Mesenchymal stem cell (in vitro differentiated cells and primary cell): Measurements from ENCODE around the gene RTF1.

Experiments
- DNase-seq: peaks from one replicate; pipeline ENCODE4 v3.0.0-alpha.2; 2013
- H2AFZ ChIP-seq: one replicate; pipeline ENCODE4 v1.6.1; 2013; ENCODE audit warnings: low read depth, mild to moderate bottlenecking, control low read depth, inconsistent platforms, low read length, moderate library complexity
- H2AK5ac ChIP-seq: 2 replicates; pipeline ENCODE4 v1.6.1; 2013; ENCODE audit warnings: low read length, moderate library complexity, mild to moderate bottlenecking, inconsistent platforms; ENCODE audit not compliant: severe bottlenecking
- H2BK120ac ChIP-seq: one replicate; pipeline ENCODE4 v1.6.1; 2013; ENCODE audit warnings: low read depth, mild to moderate bottlenecking, inconsistent platforms, low read length, moderate library complexity
- H2BK12ac ChIP-seq, 2 experiments: one replicate each; pipeline ENCODE4 v1.6.1; 2013; ENCODE audit warnings: inconsistent platforms in 2 of 2, low read length in 2 of 2, mild to moderate bottlenecking in 2 of 2, moderate library complexity in 2 of 2, control low read depth in 1 of 2
- H2BK15ac ChIP-seq: one replicate; pipeline ENCODE4 v1.6.1; 2013; ENCODE audit warnings: mild to moderate bottlenecking, low read depth, inconsistent platforms; ENCODE audit not compliant: poor library complexity, severe bottlenecking
- H2BK5ac ChIP-seq: 2 replicates; pipeline ENCODE4 v1.6.1; 2013; ENCODE audit warnings: low read depth, mild to moderate bottlenecking, low read length, control low read depth, inconsistent platforms; ENCODE audit not compliant: poor library complexity, severe bottlenecking
- H3K14ac ChIP-seq, 2 experiments: one replicate each; pipeline ENCODE4 v1.6.1; 2013; ENCODE audit warnings: inconsistent platforms in 2 of 2, low read length in 2 of 2, control low read depth in 1 of 2, mild to moderate bottlenecking in 1 of 2, moderate library complexity in 1 of 2
- H3K18ac ChIP-seq, 2 experiments: one replicate each; pipeline ENCODE4 v1.6.1; 2013; ENCODE audit warnings: inconsistent platforms in 2 of 2, low read length in 2 of 2, control low read depth in 1 of 2, low read depth in 1 of 2, mild to moderate bottlenecking in 1 of 2
- H3K23ac ChIP-seq, 2 experiments: one replicate each; pipeline ENCODE4 v1.6.1; 2013; ENCODE audit warnings: inconsistent platforms in 2 of 2, low read length in 2 of 2, mild to moderate bottlenecking in 2 of 2, moderate library complexity in 2 of 2, control low read depth in 1 of 2
- H3K27ac ChIP-seq: 2 replicates; pipeline ENCODE4 v1.5.1; 2013; ENCODE audit warnings: mild to moderate bottlenecking, moderate library complexity, low read length, control low read depth, inconsistent platforms; ENCODE audit not compliant: poor library complexity, severe bottlenecking
- H3K27me3 ChIP-seq, 2 experiments: 2 replicates each; pipeline versions ENCODE4 v1.6.1 to v1.7.0; 2013; ENCODE audit warnings: low read length in 2 of 2, mild to moderate bottlenecking in 2 of 2, moderate library complexity in 2 of 2, control low read depth in 1 of 2, inconsistent platforms in 1 of 2; ENCODE audit not compliant: control insufficient read depth in 1 of 2, insufficient read depth in 1 of 2
- H3K36me3 ChIP-seq, 2 experiments: 2 replicates each; pipeline versions ENCODE4 v1.6.1 to v1.7.0; 2013; ENCODE audit warnings: low read length in 2 of 2, control low read depth in 1 of 2, inconsistent platforms in 1 of 2, low read depth in 1 of 2, mild to moderate bottlenecking in 1 of 2; ENCODE audit not compliant: insufficient read depth in 2 of 2, control insufficient read depth in 1 of 2
- H3K4ac ChIP-seq, 2 experiments: one replicate each; pipeline ENCODE4 v1.6.1; 2013; ENCODE audit warnings: inconsistent platforms in 2 of 2, low read length in 2 of 2, mild to moderate bottlenecking in 2 of 2, moderate library complexity in 2 of 2, control low read depth in 1 of 2, low read depth in 1 of 2
- H3K4me1 ChIP-seq: 2 replicates; pipeline ENCODE4 v1.6.1; 2013; ENCODE audit warnings: low read depth, low read length, control low read depth; ENCODE audit not compliant: control insufficient read depth, insufficient read depth
- H3K4me2 ChIP-seq: 2 replicates; pipeline ENCODE4 v1.6.1; 2013; ENCODE audit warnings: low read length, mild to moderate bottlenecking, inconsistent platforms; ENCODE audit not compliant: poor library complexity, severe bottlenecking
- H3K4me3 ChIP-seq, 2 experiments: 2 replicates each; pipeline versions ENCODE4 v1.5.1 to v1.7.0; 2013; ENCODE audit warnings: low read length in 2 of 2, mild to moderate bottlenecking in 2 of 2, control low read depth in 1 of 2, low read depth in 1 of 2; ENCODE audit not compliant: insufficient read depth in 1 of 2
- H3K79me1 ChIP-seq: replicated peaks from 2 replicates; pipeline ENCODE4 v1.6.1; 2013; ENCODE audit warnings: mild to moderate bottlenecking, control low read depth, low read length, inconsistent platforms; ENCODE audit not compliant: poor library complexity, severe bottlenecking
- H3K9ac ChIP-seq: 2 replicates; pipeline ENCODE4 v1.7.0; 2013; ENCODE audit warnings: mild to moderate bottlenecking, low read length, moderate library complexity
- H3K9me3 ChIP-seq: 2 replicates; pipeline ENCODE4 v1.7.0; 2013; ENCODE audit warnings: mild to moderate bottlenecking, low read length; ENCODE audit not compliant: control insufficient read depth
- H4K8ac ChIP-seq: one replicate; pipeline ENCODE4 v1.6.1; 2013; ENCODE audit warnings: inconsistent platforms, mild to moderate bottlenecking, low read length, moderate library complexity
- H4K91ac ChIP-seq: one replicate; pipeline ENCODE4 v1.6.1; 2013; ENCODE audit warnings: mild to moderate bottlenecking, low read length, inconsistent platforms
- WGBS: methylation state at CpG from one replicate; pipeline ENCODE4 v1.1.7; 2013; ENCODE audit warnings: mixed read lengths; 5-methylcytosine and 5-hydroxymethylcytosine counted together

Gene RTF1

GRCh38 chr15:41491889-41492288 is 75.0 kb downstream of the RTF1 start:
- Histone ChIP-seq H3K18ac (peak overlapping the region; percentile 4 to 38), H3K9me3 (no peaks in the 10 kb centered on the region), H2BK12ac (peak overlapping the region in 1 of 2 experiments; percentile 49), H3K27ac (no peak overlapping the region), H2BK15ac (no peak overlapping the region), H3K4me1 (peaks cover 63% of the 10 kb centered on the region), H3K4me3 (no peak overlapping the region), H3K14ac (no peak overlapping the region), H3K9ac (no peak overlapping the region), H3K79me1 (no peaks in the 10 kb centered on the region), H3K4ac (no peak overlapping the region), H2AK5ac (peak overlapping the region; percentile 11), H3K4me2 (no peak overlapping the region), H2BK5ac (no peak overlapping the region), H3K23ac (no peak overlapping the region), H3K36me3 (peaks cover 0 to 3% of the 10 kb centered on the region in 2 experiments), H3K27me3 (peaks cover 7 to 48% of the 10 kb centered on the region in 2 experiments), H2BK120ac (no peak overlapping the region), H4K8ac (no peak overlapping the region), H4K91ac (no peak overlapping the region), H2AFZ (no peak overlapping the region)
- 89% methylated on average over 3 of the region's 4 CpGs for WGBS
- no peak for DNase-seq

GRCh38 chr15:41492597-41493204 is 75.8 kb downstream of the RTF1 start:
- Histone ChIP-seq H2BK15ac (peak overlapping the region; percentile 30), H4K91ac (peak overlapping the region; percentile 1), H3K9me3 (no peaks in the 10 kb centered on the region), H2AK5ac (no peak overlapping the region), H2BK5ac (no peak overlapping the region), H3K27me3 (peaks cover 7 to 52% of the 10 kb centered on the region in 2 experiments), H2BK12ac (peak overlapping the region; percentile 10 to 11), H3K4ac (peak overlapping the region in 1 of 2 experiments; percentile 33), H3K14ac (no peak overlapping the region), H2AFZ (peak overlapping the region; percentile 46), H3K36me3 (peaks cover 0 to 2% of the 10 kb centered on the region in 2 experiments), H3K4me2 (peak overlapping the region; percentile 86), H3K18ac (peak overlapping the region in 1 of 2 experiments; percentile 54), H3K79me1 (no peaks in the 10 kb centered on the region), H4K8ac (peak overlapping the region; percentile 69), H3K9ac (peak overlapping the region; percentile 54), H3K23ac (no peak overlapping the region), H3K4me1 (peaks cover 56% of the 10 kb centered on the region), H2BK120ac (peak overlapping the region; percentile 74), H3K27ac (no peak overlapping the region), H3K4me3 (peak overlapping the region; percentile 51 to 76)
- 13% methylated on average over 15 of the region's 15 CpGs for WGBS
- DNase-seq: no peak

GRCh38 chr15:41493205-41493901 is 76.5 kb downstream of the RTF1 start, which contains the start of gene ITPKA:
Gene ITPKA (plus strand): TSS chr15:41493874. CDS start chr15:41493928, 54 bp downstream.
- H2AFZ ChIP-seq: peak within 1 kb of the TSS; percentile 46
- no peak within 1 kb of the TSS for H3K4ac ChIP-seq
- H3K27ac ChIP-seq: peak within 1 kb of the TSS; percentile 5
- H3K23ac ChIP-seq: peak within 1 kb of the TSS in 1 of 2 experiments; percentile 46
- peak within 1 kb of the TSS; percentile 6 to 11 for H2BK12ac ChIP-seq
- H3K9ac ChIP-seq: peak within 1 kb of the TSS; percentile 54
- H3K27me3 ChIP-seq: peaks cover 7 to 53% of the 10 kb centered on the region in 2 experiments
- H2BK120ac ChIP-seq: no peak within 1 kb of the TSS
- no peak within 1 kb of the TSS for H2BK5ac ChIP-seq
- H3K9me3 ChIP-seq: no peaks in the 10 kb centered on the region
- H4K91ac ChIP-seq: peak within 1 kb of the TSS; percentile 1
- H2BK15ac ChIP-seq: peak within 1 kb of the TSS; percentile 30
- peak; percentile 78 for DNase-seq
- H2AK5ac ChIP-seq: no peak within 1 kb of the TSS
- WGBS: under 1% methylated on average over 35 of the region's 60 CpGs
- H3K4me3 ChIP-seq: peak within 1 kb of the TSS; percentile 51 to 76
- H3K4me2 ChIP-seq: peak within 1 kb of the TSS; percentile 86
- H3K14ac ChIP-seq: no peak within 1 kb of the TSS
- peak within 1 kb of the TSS; percentile 69 for H4K8ac ChIP-seq
- no peaks in the 10 kb centered on the region for H3K36me3 ChIP-seq
- H3K4me1 ChIP-seq: peaks cover 50% of the 10 kb centered on the region
- H3K18ac ChIP-seq: peak within 1 kb of the TSS; percentile 37 to 54
- no peaks in the 10 kb centered on the region for H3K79me1 ChIP-seq

- 0% methylated on average over 13 of the region's 41 CpGs for WGBS
- no peak overlapping the region for H2BK15ac ChIP-seq
- no peak for DNase-seq
- H3K9ac ChIP-seq: no peak overlapping the region
- H3K79me1 ChIP-seq: no peaks in the 10 kb centered on the region
- H3K4me2 ChIP-seq: peak overlapping the region; percentile 86
- no peak overlapping the region for H2BK5ac ChIP-seq
- H3K18ac ChIP-seq: no peak overlapping the region
- no peaks in the 10 kb centered on the region for H3K9me3 ChIP-seq
- no peak overlapping the region for H2AFZ ChIP-seq
- H3K27ac ChIP-seq: no peak overlapping the region
- H2BK12ac ChIP-seq: peak overlapping the region in 1 of 2 experiments; percentile 6
- H3K4me3 ChIP-seq: peak overlapping the region; percentile 51 to 76
- no peak overlapping the region for H4K91ac ChIP-seq
- no peak overlapping the region for H3K23ac ChIP-seq
- H3K14ac ChIP-seq: no peak overlapping the region
- no peak overlapping the region for H3K4ac ChIP-seq
- H3K4me1 ChIP-seq: peaks cover 47% of the 10 kb centered on the region
- H4K8ac ChIP-seq: no peak overlapping the region
- H3K27me3 ChIP-seq: peaks cover 7 to 58% of the 10 kb centered on the region in 2 experiments
- H2AK5ac ChIP-seq: no peak overlapping the region
- no peaks in the 10 kb centered on the region for H3K36me3 ChIP-seq
- no peak overlapping the region for H2BK120ac ChIP-seq
Measured at GRCh38 chr15:41493902-41494189, 77.0 kb downstream of the RTF1 start.
